SK-N-SH treated with all-trans-retinoic acid at 6 μM for 48 hours (cell line): ENCODE results near the gene GNPTG.

Source experiments
- ATAC-seq: fragments of 200-7000 bp; cut with Tn5 transposase; 3 replicates; pipeline ENCODE4 v1.9.1; 2020; ENCODE audit warnings: mild to moderate bottlenecking, moderate library complexity
- ARNTL ChIP-seq: fragments of 450-650 bp; formaldehyde crosslinking; IDR thresholded peaks from 2 replicates; pipeline ENCODE4 v1.5.0; 2020; ENCODE audit warnings: low read depth, mild to moderate bottlenecking, moderate library complexity, borderline replicate concordance
- BACH2 ChIP-seq: fragments of 250-450 bp; sonication (Bioruptor Pico); IDR thresholded peaks from 2 replicates; pipeline ENCODE4 v1.9.0; 2021; ENCODE audit warnings: mild to moderate bottlenecking, borderline replicate concordance
- CREB5 ChIP-seq: fragments of 250-450 bp; sonication (Bioruptor Pico); IDR thresholded peaks from 2 replicates; pipeline ENCODE4 v1.5.1; 2020; ENCODE audit warnings: low read depth, mild to moderate bottlenecking, moderate library complexity
- CSDC2 ChIP-seq: fragments of 250-450 bp; sonication (Bioruptor Pico); IDR thresholded peaks from 2 replicates; pipeline ENCODE4 v1.5.0; 2020; ENCODE audit warnings: mild to moderate bottlenecking, moderate library complexity
- CSRNP3 ChIP-seq: fragments of 250-450 bp; sonication (Bioruptor Pico); IDR thresholded peaks from 2 replicates; pipeline ENCODE4 v1.5.1; 2021; ENCODE audit warnings: mild to moderate bottlenecking, moderate library complexity
- ESRRG ChIP-seq: fragments of 250-450 bp; sonication (Bioruptor Pico); IDR thresholded peaks from 2 replicates; pipeline ENCODE4 v1.6.1; 2021; ENCODE audit warnings: mild to moderate bottlenecking
- GLIS3 ChIP-seq: fragments of 250-450 bp; sonication (Bioruptor Pico); IDR thresholded peaks from 2 replicates; pipeline ENCODE4 v1.5.0; 2020; ENCODE audit warnings: mild to moderate bottlenecking, moderate library complexity
- ISL1 ChIP-seq: fragments of 250-450 bp; sonication (Bioruptor Pico); IDR thresholded peaks from 2 replicates; pipeline ENCODE4 v2.1.2; 2022; ENCODE audit warnings: mild to moderate bottlenecking, moderate library complexity
- PATZ1 ChIP-seq: fragments of 250-450 bp; sonication (Bioruptor Pico); IDR thresholded peaks from 2 replicates; pipeline ENCODE4 v1.8.0; 2020; ENCODE audit warnings: mild to moderate bottlenecking, moderate library complexity, borderline replicate concordance
- POU6F1 ChIP-seq: fragments of 250-450 bp; sonication (Bioruptor Pico); IDR thresholded peaks from 2 replicates; pipeline ENCODE4 v1.8.0; 2021; ENCODE audit warnings: low read depth, mild to moderate bottlenecking, moderate library complexity, borderline replicate concordance
- PPARA ChIP-seq: fragments of 250-450 bp; sonication (Bioruptor Pico); IDR thresholded peaks from 2 replicates; pipeline ENCODE4 v1.5.0; 2020; ENCODE audit warnings: mild to moderate bottlenecking, borderline replicate concordance
- RARB ChIP-seq: fragments of 250-450 bp; sonication (Bioruptor Pico); IDR thresholded peaks from 2 replicates; pipeline ENCODE4 v1.8.0; 2021; ENCODE audit warnings: mild to moderate bottlenecking, moderate library complexity
- SNAI2 ChIP-seq: fragments of 250-450 bp; sonication (Bioruptor Pico); IDR thresholded peaks from 2 replicates; pipeline ENCODE4 v1.5.0; 2020; ENCODE audit warnings: mild to moderate bottlenecking, moderate library complexity
- TCF4 ChIP-seq: fragments of 250-450 bp; sonication (Bioruptor Pico); IDR thresholded peaks from 2 replicates; pipeline ENCODE4 v1.8.0; 2021; ENCODE audit warnings: mild to moderate bottlenecking, moderate library complexity, borderline replicate concordance
- TOX ChIP-seq: fragments of 250-450 bp; sonication (Bioruptor Pico); IDR thresholded peaks from 2 replicates; pipeline ENCODE4 v1.8.0; 2021; ENCODE audit warnings: mild to moderate bottlenecking, moderate library complexity, borderline replicate concordance
- TSHZ2 ChIP-seq: fragments of 250-450 bp; sonication (Bioruptor Pico); IDR thresholded peaks from 2 replicates; pipeline ENCODE4 v1.5.0; 2020; ENCODE audit warnings: mild to moderate bottlenecking, moderate library complexity
- ZC3H10 ChIP-seq: fragments of 250-450 bp; sonication (Bioruptor Pico); IDR thresholded peaks from 2 replicates; pipeline ENCODE4 v1.5.1; 2021; ENCODE audit warnings: mild to moderate bottlenecking, moderate library complexity
- ZFP3 ChIP-seq: fragments of 250-450 bp; sonication (Bioruptor Pico); IDR thresholded peaks from 2 replicates; pipeline ENCODE4 v1.5.0; 2020; ENCODE audit warnings: mild to moderate bottlenecking, moderate library complexity
- ZFP30 ChIP-seq: fragments of 450-650 bp; formaldehyde crosslinking; IDR thresholded peaks from 2 replicates; pipeline ENCODE4 v1.5.0; 2022; ENCODE audit warnings: mild to moderate bottlenecking, moderate library complexity
- ZNF565 ChIP-seq: fragments of 450-650 bp; formaldehyde crosslinking; conservative IDR thresholded peaks from 2 replicates; pipeline ENCODE4 v1.5.0; 2020; ENCODE audit warnings: low read depth, mild to moderate bottlenecking, moderate library complexity
- ZNF70 ChIP-seq: fragments of 450-650 bp; formaldehyde crosslinking; IDR thresholded peaks from 2 replicates; pipeline ENCODE4 v1.5.0; 2020; ENCODE audit warnings: mild to moderate bottlenecking, moderate library complexity

Gene GNPTG

GRCh38 chr16:1366060-1366711 lies 14.5 kb downstream of the GNPTG start:
- no peak; the same call in 2 of the 3 replicates for ATAC-seq
- TF ChIP-seq PATZ1 (CRISPR knock-in tag) (no peak), TOX (CRISPR knock-in tag) (no peak), PPARA (CRISPR knock-in tag) (no peak), ZNF70 (CRISPR knock-in tag) (no peak), TSHZ2 (CRISPR knock-in tag) (no peak), ZFP30 (CRISPR knock-in tag) (no peak), GLIS3 (no peak), TCF4 (no peak), CREB5 (no peak), ZNF565 (CRISPR knock-in tag) (no peak), ISL1 (CRISPR knock-in tag) (no peak), POU6F1 (CRISPR knock-in tag) (no peak), SNAI2 (CRISPR knock-in tag) (no peak), ZC3H10 (CRISPR knock-in tag) (no peak), CSRNP3 (CRISPR knock-in tag) (no peak), ARNTL (no peak), ESRRG (CRISPR knock-in tag) (no peak), ZFP3 (CRISPR knock-in tag) (no peak), BACH2 (CRISPR knock-in tag) (no peak), CSDC2 (CRISPR knock-in tag) (no peak)

GRCh38 chr16:1366712-1367299 lies 15.1 kb downstream of the GNPTG start:
- TF ChIP-seq CSDC2 (CRISPR knock-in tag) (no peak), RARB (CRISPR knock-in tag) (no peak), ARNTL (no peak), ZFP30 (CRISPR knock-in tag) (no peak), ISL1 (CRISPR knock-in tag) (no peak), PPARA (CRISPR knock-in tag) (no peak), ZC3H10 (CRISPR knock-in tag) (no peak), PATZ1 (CRISPR knock-in tag) (no peak), ZNF70 (CRISPR knock-in tag) (no peak), TCF4 (no peak), ZNF565 (CRISPR knock-in tag) (no peak)
- TF ChIP-seq, all 23 proteins: peak for 0
- ATAC-seq: no peak
